ENCODE data around the gene OXNAD1. TPM values are rescaled to one million over a fixed set of nuclear protein-coding genes. Genes with fewer than 3 reads are reported as not detected.

Gene OXNAD1
- total RNA-seq, 1 donor, result 9.5 TPM

- TF ChIP-seq CTCF (IDR thresholded peaks at IDR 0.05; ENCODE audit: insufficient read depth, low read depth, low read length), result no peak
- DNase-seq (ENCODE audit: low read depth), result no peak
- no peak overlapping the region for H3K4me3 ChIP-seq (ENCODE audit: low read depth, low read length)
Measured at GRCh38 chr3:16270855-16271254, 5.8 kb downstream of the OXNAD1 start.

GRCh38 chr3:16272588-16272987 is 7.6 kb downstream of the OXNAD1 start:
- TF ChIP-seq CTCF (IDR thresholded peaks at IDR 0.05; ENCODE audit: insufficient read depth, low read depth, low read length), result no peak
- DNase-seq (ENCODE audit: low read depth), result no peak
- H3K4me3 ChIP-seq (ENCODE audit: low read depth, low read length), result no peak overlapping the region

- no peak for DNase-seq (ENCODE audit: low read depth)
- H3K4me3 ChIP-seq (ENCODE audit: low read depth, low read length), result no peak overlapping the region
- no peak for TF ChIP-seq CTCF (IDR thresholded peaks at IDR 0.05; ENCODE audit: insufficient read depth, low read depth, low read length)
Measured at GRCh38 chr3:16273867-16274266, 8.9 kb downstream of the OXNAD1 start.

- no peak for TF ChIP-seq CTCF (IDR thresholded peaks at IDR 0.05; ENCODE audit: insufficient read depth, low read depth, low read length)
- no peak overlapping the region for H3K4me3 ChIP-seq (ENCODE audit: low read depth, low read length)
- DNase-seq (ENCODE audit: low read depth), result peak; percentile 51
Measured at GRCh38 chr3:16277471-16277870, 12.5 kb downstream of the OXNAD1 start.

GRCh38 chr3:16279010-16279801 is 14.2 kb downstream of the OXNAD1 start:
- DNase-seq (ENCODE audit: low read depth), result no peak
- TF ChIP-seq CTCF (IDR thresholded peaks at IDR 0.05; ENCODE audit: insufficient read depth, low read depth, low read length), result no peak
- H3K4me3 ChIP-seq (ENCODE audit: low read depth, low read length), result no peak overlapping the region

GRCh38 chr3:16280671-16281070 is 15.7 kb downstream of the OXNAD1 start:
- H3K4me3 ChIP-seq (ENCODE audit: low read depth, low read length), result no peak overlapping the region
- TF ChIP-seq CTCF (IDR thresholded peaks at IDR 0.05; ENCODE audit: insufficient read depth, low read depth, low read length), result no peak
- DNase-seq (ENCODE audit: low read depth), result no peak

- H3K4me3 ChIP-seq (ENCODE audit: low read depth, low read length), result no peak overlapping the region
- no peak for DNase-seq (ENCODE audit: low read depth)
- TF ChIP-seq CTCF (IDR thresholded peaks at IDR 0.05; ENCODE audit: insufficient read depth, low read depth, low read length), result no peak
Measured at GRCh38 chr3:16284633-16285032, 19.6 kb downstream of the OXNAD1 start.
